Effector memory CD4-positive, alpha-beta T cell (primary cell): ENCODE results near the gene UPK3A.
"Not testable (repeated sequence)": the region's sequence is repeated elsewhere in the genome, so short reads cannot be mapped to it uniquely, and the experiment has no call there.

Experiments
- DNase-seq, 3 donors: peaks; one replicate each; pipeline ENCODE4 v3.0.0-alpha.2; 2020
- H3K27ac ChIP-seq: 2 replicates; pipeline ENCODE4 v1.7.0; 2013; ENCODE audit warnings: mild to moderate bottlenecking, low read length, moderate library complexity; ENCODE audit not compliant: insufficient read depth, poor library complexity, severe bottlenecking
- H3K27me3 ChIP-seq: replicated peaks from 2 replicates; pipeline ENCODE4 v1.7.0; 2013; ENCODE audit warnings: mild to moderate bottlenecking, low read length; ENCODE audit not compliant: insufficient read depth, control insufficient read depth, poor library complexity, severe bottlenecking
- H3K36me3 ChIP-seq: 2 replicates; pipeline ENCODE4 v1.7.0; 2013; ENCODE audit warnings: mild to moderate bottlenecking, low read length, moderate library complexity; ENCODE audit not compliant: control insufficient read depth, insufficient read depth
- H3K4me1 ChIP-seq: 2 replicates; pipeline ENCODE4 v1.7.0; 2013; ENCODE audit warnings: low read length, mild to moderate bottlenecking; ENCODE audit not compliant: control insufficient read depth, insufficient read depth, poor library complexity, severe bottlenecking
- H3K4me3 ChIP-seq: 2 replicates; pipeline ENCODE4 v1.7.0; 2013; ENCODE audit warnings: low read length, low read depth, mild to moderate bottlenecking; ENCODE audit not compliant: insufficient read depth, poor library complexity, severe bottlenecking
- H3K9me3 ChIP-seq: 2 replicates; pipeline ENCODE4 v1.7.0; 2013; ENCODE audit warnings: mild to moderate bottlenecking, low read length, moderate library complexity; ENCODE audit not compliant: control insufficient read depth

The UPK3A gene

DNA sequence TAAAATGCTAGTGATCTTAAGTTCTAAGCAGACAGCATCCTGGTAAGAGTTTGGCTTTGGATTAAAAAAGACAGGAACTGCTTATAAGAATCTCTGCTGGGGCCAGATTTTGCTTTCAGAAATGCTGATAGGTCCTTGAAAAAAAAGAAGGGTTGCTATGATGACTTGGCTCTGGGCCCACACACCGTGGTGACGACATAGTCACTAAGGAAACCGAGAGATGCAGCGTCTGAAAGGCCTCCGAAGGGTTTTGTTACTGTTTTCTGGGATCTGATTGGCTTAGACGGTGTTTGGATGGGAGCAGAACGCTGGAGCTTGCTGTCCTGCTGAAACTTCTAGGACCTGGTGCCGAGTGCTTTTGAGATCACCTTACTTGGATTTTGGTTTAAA is 33.4 kb downstream of the UPK3A start:
- DNase-seq: peak; percentile 81 to 89 (median 86)
- H3K4me3 ChIP-seq: peak overlapping the region; percentile 40

DNA sequence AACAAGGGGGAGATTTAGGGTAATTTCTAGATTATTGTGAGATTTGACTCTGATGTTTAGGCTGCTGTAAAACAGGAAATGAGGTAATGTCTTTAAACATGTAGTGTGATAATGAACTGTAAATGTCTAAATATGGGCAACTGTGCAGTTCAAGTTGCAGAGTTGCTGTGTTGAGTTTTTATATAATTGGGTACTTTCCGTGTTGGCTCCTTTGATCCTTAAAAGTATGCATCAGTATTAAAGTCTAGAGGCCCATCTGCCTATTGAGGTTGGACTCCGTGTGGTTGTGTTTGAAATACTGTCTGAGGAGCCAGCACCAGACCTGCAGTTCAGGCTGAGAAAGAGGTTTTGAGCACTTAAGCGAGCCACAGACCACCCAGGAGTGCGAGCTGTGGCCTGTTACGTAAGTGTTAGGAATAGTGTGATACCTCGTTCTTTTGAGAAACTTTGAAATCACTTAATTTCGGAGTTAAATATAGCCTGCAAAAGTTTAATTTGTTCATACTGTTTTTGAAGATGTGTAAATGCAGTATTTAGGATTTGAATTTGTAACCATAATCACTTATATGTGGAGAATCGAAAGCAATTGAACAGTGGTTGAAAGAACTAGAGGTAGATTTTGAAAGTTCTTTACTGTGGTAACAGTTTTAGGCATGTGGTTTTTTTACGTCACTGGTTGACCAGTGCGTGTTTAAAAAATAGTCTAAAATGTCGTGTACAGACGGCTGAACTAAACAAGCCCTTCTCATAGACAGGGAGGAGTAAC is 34.0 kb downstream of the UPK3A start:
- peak overlapping the region; percentile 99 for H3K27ac ChIP-seq
- DNase-seq: peak; percentile 60 to 66 (median 62)

More for the DNA sequence above, 33.4 kb downstream of the UPK3A start:
- H3K4me1 ChIP-seq: peaks cover 26% of the 10 kb centered on the region
- no peaks in the 10 kb centered on the region for H3K27me3 ChIP-seq
- H3K9me3 ChIP-seq: no peaks in the 10 kb centered on the region
- peaks cover 11% of the 10 kb centered on the region for H3K36me3 ChIP-seq
- H3K27ac ChIP-seq: peak overlapping the region; percentile 99

DNA sequence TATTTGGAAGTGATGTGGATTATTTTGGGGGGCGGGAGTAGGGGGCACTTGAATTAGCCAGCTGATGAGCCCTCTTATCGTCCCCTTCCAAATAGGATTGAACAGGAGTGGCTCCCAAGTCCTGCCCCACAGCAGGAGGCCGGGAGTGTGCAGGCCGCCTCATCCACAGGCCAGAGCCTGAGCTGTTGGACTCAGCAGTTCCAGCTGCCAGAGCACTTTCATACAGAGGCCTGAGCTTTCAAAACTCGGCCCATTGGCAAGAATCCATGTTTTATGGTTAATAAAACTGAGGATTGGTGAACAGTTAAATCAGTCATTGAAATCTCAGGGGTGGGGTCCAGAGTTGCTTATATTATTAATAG is 34.6 kb downstream of the UPK3A start:
- H3K4me3 ChIP-seq: peak overlapping the region; percentile 40
- peaks cover 22% of the 10 kb centered on the region for H3K36me3 ChIP-seq
- no peaks in the 10 kb centered on the region for H3K9me3 ChIP-seq
- H3K27ac ChIP-seq: peak overlapping the region; percentile 99
- peaks cover 26% of the 10 kb centered on the region for H3K4me1 ChIP-seq
- DNase-seq: no peak
- no peaks in the 10 kb centered on the region for H3K27me3 ChIP-seq

More for the DNA sequence above, 34.0 kb downstream of the UPK3A start:
- Histone ChIP-seq H3K9me3 (no peaks in the 10 kb centered on the region), H3K4me1 (peaks cover 26% of the 10 kb centered on the region), H3K27me3 (no peaks in the 10 kb centered on the region), H3K36me3 (peaks cover 17% of the 10 kb centered on the region), H3K4me3 (peak overlapping the region; percentile 40)

DNA sequence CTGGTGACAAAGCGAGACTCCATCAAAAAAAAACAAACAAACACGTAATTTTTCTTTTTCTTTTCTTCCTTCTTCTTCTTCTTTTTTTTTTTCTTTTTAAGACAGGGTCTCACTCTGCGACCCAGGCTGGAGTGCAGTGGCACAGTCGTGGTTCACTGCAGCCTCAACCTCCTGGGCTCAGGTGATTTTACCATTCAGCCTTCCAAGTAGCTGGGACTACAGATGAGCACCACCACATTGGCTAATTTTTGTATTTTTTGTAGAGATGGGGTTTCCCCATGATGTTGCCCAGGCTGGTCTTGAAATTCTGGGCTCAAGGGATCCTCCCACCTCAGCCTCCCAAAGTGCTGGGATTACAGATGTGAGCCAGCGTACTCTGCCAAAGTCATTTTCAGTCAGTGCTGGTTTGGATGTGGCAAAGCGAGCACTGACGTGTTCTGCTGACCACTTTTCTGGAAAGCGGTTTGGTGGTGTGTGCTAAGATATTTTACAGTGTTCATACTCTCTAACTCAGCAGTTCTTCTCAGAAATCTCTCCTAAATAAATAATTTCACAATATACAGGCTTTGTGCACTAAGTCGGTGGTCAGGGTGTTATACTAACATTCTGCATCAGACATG is 35.7 kb downstream of the UPK3A start:
- no peak for DNase-seq
- peaks cover 34% of the 10 kb centered on the region for H3K36me3 ChIP-seq
- H3K27ac ChIP-seq: peak overlapping the region; percentile 99
- no peak overlapping the region for H3K4me3 ChIP-seq
- peaks cover 26% of the 10 kb centered on the region for H3K4me1 ChIP-seq
- no peaks in the 10 kb centered on the region for H3K27me3 ChIP-seq
- no peaks in the 10 kb centered on the region for H3K9me3 ChIP-seq

DNA sequence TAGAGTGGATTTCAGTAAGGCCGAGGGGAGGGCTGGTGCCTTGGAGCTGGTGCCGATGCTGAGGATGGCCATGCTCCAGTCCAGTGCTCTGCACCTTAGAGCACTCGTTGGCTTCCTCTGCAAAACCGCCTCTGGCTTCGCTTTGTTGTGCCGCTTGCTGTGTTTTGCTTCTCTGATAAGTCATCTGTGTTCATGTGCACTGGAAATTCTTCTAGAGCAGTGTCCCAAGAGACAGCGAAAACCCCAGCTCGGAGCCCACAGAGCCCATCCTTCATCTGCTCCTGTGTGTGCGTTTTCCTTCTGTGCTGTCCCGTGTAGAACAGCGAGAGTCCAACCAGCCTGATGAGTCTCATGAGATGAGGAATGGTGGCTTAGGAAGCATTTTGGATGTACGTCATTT is 37.1 kb downstream of the UPK3A start:
- Histone ChIP-seq H3K27me3 (no peaks in the 10 kb centered on the region), H3K4me1 (peaks cover 20% of the 10 kb centered on the region), H3K27ac (peak overlapping the region; percentile 8), H3K4me3 (no peak overlapping the region), H3K36me3 (peaks cover 38% of the 10 kb centered on the region), H3K9me3 (no peaks in the 10 kb centered on the region)
- DNase-seq: no peak

DNA sequence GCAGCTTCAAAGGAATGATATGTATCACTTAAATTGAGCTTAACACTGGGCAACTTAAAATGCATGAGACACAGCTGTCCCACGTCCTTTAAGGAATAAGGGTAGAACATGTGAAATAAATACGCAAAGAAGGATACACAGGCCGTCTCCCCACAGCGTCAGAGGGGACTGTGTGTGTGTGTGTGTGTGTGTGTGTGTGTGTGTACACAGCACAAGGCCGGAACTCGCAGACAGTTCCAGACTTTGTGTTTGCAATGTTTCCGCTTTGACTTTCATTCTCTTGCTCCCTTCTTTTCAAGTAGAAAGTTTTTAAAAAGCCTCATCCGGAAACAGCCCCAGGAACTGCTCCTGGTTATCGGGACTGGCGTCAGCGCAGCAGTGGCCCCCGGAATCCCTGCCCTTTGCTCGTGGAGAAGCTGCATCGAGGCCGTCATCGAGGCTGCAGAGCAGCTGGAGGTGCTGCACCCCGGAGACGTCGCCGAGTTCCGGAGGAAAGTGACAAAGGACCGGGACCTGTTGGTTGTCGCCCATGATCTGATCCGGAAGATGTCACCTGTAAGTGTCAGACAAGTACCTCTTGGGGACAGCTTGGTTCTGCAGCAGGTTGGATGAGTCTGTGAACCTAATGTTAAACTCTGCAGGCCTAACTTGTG is 38.2 kb downstream of the UPK3A start:
- no peak overlapping the region for H3K27ac ChIP-seq

DNA sequence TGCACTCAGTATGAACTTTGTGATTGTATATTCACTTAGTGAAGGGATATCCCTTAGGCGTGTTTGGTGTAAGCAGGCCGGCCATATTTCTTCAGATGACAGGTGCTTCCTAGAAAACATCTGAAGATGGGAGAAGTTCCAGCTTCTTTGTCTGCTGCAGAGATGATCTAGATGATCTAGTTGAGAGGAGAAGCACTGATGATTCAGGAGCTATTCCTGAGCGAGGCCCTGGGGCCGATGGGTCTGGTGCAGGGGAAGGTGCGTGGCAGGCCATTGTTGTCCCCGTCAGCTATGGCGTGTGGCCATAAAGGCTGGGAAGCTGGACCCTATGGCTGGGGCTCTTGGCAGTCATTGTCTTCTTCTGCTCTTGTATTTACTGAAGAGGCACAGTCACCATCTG is 38.9 kb downstream of the UPK3A start:
- Histone ChIP-seq H3K27ac (no peak overlapping the region), H3K27me3 (no peaks in the 10 kb centered on the region), H3K4me3 (no peak overlapping the region), H3K9me3 (no peaks in the 10 kb centered on the region), H3K4me1 (peaks cover 9% of the 10 kb centered on the region), H3K36me3 (peaks cover 47% of the 10 kb centered on the region)
- DNase-seq: no peak

More for the DNA sequence above, 38.2 kb downstream of the UPK3A start:
- Histone ChIP-seq H3K36me3 (peaks cover 47% of the 10 kb centered on the region), H3K4me3 (no peak overlapping the region), H3K27me3 (no peaks in the 10 kb centered on the region), H3K4me1 (peaks cover 10% of the 10 kb centered on the region), H3K9me3 (no peaks in the 10 kb centered on the region)
- no peak for DNase-seq

DNA sequence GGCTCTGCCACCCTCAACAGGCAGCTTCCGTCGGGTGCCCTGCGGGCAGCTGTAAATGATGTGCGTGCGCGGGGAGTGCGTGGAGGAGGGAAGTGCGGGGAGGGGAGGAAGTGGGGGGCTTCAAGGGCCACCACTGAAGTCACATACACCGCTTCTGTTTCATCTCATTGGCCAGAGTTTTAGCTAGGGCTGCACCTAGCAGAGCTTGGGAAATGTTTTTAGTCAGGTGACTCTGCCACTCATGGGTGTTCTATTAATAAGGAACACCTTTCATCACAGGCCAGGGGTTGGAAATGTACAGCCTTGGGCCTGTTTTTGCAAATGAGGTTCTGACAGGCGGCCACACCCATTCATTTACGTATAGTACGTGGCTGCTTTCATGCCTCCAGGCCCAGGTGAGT is 39.6 kb downstream of the UPK3A start:
- Histone ChIP-seq H3K9me3 (no peaks in the 10 kb centered on the region), H3K27ac (no peak overlapping the region), H3K36me3 (peaks cover 49% of the 10 kb centered on the region), H3K4me1 (peaks cover 3% of the 10 kb centered on the region), H3K27me3 (no peaks in the 10 kb centered on the region), H3K4me3 (no peak overlapping the region)
- no peak for DNase-seq

DNA sequence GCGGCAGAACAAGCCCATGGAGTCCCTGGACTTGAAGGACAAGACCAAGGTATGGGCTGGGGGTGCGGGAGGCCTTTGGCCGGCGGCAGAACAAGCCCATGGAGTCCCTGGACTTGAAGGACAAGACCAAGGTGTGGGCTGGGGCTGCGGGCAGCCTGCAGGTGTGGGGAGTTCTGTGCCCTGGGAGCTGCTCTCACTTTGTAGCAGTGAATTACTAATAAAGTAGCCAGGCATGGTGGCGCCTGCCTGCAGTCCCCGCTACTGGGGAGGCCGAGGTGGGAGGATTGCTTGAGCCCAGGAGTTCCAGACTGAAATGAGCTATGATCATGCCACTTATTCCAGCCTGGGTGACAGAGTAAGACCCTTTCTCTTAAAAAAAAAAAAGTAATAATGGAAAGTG is 43.5 kb downstream of the UPK3A start:
- H3K36me3 ChIP-seq: peaks cover 68% of the 10 kb centered on the region
- not testable (repeated sequence) for H3K4me1 ChIP-seq, H3K9me3 ChIP-seq, H3K4me3 ChIP-seq, H3K27me3 ChIP-seq, DNase-seq, H3K27ac ChIP-seq
